ENCODE data around the gene ZNF236.

ZNF236 gene

DNA sequence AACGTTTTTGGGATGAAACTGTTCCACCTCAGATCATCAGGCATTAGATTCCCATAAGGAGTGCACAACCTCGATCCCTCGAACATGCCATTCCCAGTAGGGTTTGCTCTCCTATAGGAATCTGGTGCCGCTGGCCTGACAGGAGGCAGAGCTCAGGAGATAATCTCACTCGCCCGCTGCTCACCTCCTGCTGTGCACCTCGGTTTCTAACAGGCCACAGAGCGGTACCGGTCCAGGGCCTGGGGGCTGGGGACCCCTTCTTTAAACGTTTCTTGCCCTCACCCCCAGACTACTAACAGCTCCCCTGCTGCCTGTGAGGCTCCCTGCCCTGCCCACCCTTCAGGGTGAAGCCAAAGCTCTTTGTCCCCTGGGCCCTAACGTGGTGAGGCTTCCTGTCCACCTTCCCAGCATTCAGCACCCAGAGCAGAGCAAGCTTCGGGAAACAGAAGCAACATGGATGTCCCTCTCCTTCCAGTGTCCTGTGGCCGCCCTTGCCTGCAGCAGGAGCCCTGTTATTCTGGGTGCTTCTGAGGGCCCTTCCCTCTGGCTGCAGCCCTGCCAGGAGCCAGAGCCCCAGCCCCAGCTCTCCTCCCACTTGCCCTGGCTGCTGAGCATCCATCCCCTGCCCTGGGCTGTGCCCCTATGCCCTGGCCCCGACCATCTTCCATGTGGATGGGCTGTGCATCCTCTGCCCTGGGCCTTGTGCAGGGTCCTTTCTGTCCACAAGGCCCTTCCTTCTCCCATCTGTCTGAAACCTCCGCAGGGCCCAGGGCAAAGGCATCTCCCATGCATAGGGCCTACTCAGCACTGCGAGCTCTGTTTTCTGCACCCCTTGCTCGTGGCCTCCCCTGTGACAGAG is 170.1 kb downstream of the ZNF236 start:
- no peak for DNase-seq

DNA sequence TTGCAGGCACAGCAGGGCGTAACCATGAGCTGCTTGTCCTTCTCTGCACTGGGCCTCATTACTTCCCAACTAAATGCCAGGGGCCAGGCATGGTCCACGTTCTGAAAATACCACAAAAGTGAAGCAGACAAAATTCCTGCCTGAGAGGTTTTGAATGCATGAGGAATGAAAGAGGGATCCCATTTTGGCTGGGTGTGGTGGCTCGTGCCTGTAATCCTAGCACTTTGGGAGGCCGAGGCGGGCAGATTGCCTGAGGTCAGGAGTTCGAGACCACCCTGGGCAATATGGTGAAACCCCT is 170.7 kb downstream of the ZNF236 start:
- no peak for DNase-seq

DNA sequence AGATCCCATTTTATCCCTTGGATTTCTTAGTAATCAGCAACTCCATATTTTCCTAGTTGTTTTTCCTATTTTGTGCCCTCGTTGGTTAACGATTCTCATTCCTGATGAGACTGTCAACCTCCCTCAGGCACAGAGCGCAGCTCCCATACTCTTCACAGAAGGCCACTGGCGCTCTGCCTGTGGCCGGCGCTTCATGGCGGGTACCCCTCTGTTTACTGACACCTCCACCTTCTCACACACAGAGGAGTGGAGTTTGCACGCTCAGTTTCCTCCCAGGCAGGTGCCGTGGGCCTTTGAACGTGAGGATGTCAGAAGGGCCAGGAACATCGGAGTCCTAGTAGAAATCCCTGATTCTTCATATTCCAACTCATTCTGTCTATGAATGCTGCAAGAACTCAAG is 171.2 kb downstream of the ZNF236 start:
- DNase-seq = no peak

DNA sequence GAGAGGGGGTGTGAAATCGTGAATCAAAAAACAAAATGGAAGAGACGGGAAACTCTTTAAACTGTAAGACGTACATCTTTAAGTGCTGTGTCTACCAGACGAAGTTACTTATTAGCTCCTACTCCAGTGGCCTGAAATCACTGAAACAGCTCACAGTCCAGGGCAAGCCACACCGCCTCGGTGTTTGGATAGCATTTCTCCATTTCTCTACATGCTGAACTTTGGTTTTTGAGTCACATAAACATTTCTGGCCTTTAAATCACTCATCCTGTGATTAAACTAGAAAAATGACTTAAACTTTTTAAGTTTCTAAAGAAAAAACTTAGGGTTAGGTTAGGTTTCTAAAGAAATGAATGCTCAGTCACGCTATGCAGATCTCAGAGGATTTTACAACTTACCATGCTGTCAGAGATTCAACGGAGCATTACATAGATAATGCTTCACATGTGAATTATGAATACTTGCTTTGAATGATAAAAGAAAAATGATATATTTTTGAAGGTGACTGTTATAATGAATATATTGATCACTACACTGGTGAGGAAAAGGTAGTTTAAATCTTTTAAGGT is 171.8 kb downstream of the ZNF236 start:
- DNase-seq = no peak

DNA sequence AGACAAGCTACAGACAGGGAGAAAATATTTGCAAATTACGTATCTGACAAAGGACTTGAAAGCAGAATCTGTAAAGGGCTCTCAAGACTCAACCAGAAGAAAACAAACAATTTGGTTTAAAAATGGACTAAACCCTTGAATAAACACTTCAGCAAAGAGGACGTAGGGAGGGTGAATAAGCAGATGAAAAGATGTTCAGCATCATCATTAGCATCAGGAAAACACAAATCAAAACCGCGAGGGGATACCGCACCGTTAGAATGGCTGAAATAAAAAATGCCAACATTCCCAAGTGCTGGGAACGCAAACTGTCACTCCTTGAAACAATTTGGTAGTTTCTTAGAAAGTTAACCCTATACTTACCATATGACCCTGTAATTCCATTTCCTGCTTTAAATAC is 173.5 kb downstream of the ZNF236 start:
- DNase-seq = no peak

DNA sequence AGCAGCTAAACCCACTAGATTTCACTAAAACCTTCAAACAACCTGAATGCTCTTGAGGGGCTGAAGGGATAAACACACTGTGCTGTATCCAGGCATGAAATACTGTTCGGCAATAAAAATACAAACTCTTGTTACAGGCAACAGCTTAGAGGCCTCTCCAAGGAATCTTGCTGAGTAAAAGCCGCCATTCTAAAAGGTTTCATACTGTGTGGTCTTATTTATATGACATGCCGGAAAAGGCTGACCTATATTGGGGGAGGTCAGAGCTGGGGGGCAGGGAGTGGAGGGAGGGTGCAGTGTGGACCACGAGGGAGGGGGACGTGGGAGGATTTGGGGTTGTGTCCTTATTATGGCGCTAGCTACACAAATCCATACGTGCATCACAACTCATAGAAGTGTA is 174.1 kb downstream of the ZNF236 start:
- no peak for DNase-seq

DNA sequence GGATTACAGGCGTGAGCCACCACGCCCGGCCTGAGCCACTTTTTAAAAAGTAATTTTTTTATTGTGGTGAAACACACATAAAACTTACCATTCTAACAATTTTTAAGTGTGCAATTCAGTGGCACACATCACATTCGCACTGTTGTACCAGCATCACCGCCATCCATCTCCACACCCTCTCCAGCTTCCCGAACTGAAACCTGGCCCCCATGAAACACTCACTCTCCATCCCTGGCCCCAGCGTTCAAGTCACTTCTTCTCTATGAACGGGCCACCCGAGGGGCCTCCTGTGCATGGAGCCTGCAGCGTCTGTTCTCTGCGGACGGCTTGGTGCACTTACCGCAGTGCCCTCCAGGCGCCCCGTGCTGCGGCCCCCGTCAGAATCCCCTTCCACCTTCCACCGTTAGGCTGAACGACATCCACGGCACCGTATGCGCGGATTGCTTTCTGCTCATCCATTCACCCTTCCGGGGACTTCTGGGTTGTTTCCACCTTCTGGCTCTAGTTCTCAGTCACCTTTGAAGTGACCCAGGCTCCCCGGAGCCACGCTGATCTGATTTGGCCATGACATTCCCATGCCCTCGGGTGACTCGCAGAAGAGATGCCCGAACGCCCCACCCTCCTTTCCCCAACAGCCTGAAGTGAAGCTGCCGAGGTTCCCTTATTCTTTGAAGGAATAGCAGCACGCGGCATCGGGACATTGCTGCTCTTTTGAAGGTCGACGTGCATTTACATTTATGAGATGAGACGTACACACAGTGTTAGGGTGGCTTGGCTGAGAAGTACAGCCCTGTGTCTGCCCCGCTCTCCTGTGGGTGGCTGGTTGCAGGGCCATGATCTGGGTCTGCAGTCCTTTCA is 175.8 kb downstream of the ZNF236 start:
- DNase-seq = no peak

DNA sequence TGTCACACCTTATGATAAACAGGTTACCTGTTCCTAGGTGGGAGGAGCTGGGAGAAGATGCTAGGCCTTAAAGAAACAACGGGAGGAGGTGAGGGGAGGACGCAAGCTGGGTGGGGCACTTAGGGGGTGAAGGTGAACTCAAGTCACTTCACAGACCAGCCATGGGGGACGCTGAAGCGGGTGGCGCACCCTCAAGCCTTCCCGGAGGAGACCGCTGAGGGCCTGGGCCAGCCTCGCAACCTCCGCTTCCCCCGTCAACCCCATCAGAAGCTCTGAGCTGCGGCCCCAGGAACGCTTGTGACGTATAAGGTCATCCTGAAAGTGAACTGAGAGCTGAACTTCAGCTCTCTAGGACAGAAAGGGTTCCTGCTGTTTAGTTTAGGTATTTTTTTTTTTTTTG is 176.7 kb downstream of the ZNF236 start:
- DNase-seq = no peak

DNA sequence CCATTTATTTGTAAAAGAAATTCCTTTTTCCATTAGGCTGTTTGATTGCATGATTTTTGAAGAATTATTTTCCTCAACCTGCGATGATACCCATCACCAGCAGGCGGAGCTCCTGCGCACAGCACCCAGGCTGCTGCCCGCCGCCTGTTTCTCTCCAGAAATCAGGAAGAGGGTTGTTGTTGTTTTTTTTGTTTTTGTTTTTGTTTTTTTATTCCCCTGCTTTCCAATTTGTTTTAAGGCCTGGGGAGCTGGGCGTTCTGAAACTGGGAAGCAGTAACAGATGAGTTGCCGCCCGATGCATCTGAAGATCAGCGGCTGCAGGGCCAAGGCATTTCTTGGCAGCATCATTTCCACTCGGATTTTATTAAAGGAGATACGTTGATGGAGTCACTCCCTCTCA is 178.2 kb downstream of the ZNF236 start:
- peak; percentile 50 to 54 for DNase-seq

DNA sequence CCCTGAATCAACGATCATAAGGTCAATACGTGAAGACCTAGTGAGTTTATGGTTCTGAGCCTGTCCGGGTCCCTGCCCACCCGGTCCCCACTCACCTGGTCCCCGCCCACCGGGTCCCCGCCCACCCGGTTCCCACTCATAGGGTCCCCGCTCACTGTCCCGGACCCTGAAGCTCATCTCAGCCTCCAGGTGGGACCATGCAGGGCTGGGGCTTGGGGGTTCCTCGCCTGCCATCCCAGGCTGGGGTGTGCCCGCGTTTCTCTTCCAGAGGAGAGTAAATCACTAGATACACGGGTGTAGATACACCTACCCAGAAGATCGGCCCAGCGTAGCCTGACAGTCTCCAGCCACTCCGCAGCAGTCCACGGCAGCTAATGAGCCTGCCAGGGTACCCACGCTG is 178.7 kb downstream of the ZNF236 start:
- no peak for DNase-seq

DNA sequence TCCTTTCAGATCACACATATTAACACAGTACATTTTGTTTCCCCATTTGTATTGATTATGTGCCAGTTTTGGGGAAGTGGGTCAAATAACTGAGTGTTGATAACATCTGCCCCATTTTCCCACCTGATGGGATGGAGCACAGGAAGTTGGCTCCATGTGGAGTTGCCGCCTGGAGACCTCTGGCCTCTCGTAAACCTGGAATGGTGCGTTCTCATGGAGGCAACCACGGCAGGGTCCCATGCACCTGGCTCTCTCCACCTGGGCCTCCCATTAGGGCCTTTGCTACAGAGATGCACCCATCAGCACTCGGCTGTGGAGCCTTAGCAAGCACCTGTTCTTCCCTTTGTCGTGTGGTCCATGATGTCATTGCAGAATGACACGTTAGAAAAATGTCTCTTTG is 179.6 kb downstream of the ZNF236 start:
- no peak for DNase-seq

DNA sequence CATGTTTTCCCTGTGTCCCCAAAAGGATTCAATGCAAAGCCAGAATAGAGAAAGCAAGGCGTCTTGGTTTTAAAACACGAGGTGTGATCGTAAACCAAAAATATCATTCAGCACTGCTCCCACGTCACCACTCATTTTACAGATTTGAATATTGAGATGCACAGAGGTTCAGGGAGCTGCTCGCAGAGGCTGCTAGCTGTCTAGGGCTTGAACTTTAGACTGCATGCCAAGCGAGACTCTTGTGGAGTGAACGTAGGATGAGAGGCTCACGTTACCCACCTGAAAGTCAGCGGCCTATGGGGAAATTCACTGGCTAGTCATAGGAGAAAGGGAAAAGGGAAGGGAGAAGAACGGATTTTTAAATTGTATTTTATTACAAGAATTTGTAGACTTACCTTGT is 180.1 kb downstream of the ZNF236 start:
- DNase-seq = no peak

DNA sequence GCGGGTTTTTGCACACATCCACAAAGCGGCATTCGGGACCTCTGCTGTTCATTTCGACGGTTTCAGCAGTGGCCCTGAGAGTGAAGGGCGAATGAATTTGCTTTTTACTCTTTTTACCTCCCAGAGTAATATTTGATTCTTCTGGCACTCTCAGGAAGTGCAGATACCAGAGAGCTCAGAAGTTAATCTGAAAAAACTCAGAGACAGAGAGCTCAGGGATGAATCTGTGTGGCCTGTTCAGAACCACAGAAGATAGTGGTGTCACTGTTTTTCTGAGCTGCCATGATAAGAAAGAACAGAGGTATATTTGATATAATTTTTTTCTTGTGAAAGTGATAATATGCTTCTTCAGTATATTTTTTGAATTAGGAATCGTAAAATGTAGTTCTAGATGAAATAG is 181.0 kb downstream of the ZNF236 start:
- DNase-seq = no peak

DNA sequence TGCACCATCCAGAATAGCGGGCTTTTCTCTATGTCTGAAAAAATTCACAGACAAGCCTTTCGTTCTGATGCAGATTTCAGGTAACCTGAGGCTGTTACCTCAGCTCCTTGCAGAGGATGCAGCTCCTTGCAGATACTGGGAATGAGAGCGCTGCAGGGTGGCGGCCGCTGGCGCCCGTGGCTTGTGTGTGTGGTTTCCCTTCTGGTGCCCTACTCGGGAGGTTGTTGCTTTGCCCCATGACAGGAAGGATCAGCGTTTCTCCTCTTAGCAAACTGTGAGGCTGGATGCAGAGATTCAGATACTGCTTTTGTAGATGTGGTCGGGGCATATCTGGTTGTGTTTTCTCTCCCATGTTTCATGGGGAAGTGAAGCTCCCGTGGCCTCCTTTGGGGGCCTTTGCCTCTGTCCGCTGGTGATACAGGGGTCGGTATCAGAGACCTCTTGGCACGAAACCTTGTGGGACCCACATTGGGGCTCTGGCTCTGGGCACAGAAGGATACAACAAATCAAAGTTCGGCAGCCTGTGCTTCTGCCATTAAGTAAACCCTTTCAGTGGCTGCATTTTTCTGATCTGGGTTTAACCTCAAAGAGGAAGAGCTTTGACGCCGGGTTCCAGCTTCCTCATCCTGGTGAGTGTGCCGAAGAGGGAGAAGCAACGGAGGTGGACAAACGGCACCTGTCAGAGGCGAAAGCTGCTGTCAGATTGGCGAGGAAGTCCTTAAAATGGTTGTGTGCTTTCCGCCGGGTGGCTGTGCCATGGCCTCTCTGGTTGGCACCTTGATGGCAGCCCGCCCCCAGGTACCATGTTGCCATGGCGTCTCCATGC is 182.4 kb downstream of the ZNF236 start:
- DNase-seq = peak in 1 of 2 donors; percentile 41

DNA sequence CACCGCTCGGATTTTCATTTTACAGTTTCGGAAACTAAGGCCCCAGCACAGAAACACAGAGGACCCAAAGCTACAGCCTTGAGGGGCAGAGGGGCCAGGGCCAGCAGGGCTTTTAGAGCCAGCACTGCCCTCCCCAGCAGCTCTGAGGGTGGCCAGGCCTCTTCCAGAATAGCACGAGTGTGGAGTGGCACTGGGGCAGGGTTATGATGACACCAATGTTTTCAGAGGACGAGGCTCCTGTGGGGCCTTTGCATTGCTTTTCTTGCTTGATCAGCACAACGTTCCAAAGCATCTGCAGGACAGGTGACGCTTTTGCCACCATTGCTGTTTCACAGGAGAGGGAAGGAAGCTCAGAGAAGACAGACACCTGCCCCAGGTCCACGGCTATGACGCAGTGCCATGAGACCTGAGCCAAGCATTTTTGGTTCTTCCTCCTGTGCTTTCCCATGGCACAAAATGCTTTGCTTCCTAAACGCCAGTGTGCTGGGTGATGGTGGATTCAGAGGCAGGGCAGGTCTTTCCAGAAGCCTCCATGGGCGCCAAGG is 183.4 kb downstream of the ZNF236 start:
- no peak for DNase-seq

DNA sequence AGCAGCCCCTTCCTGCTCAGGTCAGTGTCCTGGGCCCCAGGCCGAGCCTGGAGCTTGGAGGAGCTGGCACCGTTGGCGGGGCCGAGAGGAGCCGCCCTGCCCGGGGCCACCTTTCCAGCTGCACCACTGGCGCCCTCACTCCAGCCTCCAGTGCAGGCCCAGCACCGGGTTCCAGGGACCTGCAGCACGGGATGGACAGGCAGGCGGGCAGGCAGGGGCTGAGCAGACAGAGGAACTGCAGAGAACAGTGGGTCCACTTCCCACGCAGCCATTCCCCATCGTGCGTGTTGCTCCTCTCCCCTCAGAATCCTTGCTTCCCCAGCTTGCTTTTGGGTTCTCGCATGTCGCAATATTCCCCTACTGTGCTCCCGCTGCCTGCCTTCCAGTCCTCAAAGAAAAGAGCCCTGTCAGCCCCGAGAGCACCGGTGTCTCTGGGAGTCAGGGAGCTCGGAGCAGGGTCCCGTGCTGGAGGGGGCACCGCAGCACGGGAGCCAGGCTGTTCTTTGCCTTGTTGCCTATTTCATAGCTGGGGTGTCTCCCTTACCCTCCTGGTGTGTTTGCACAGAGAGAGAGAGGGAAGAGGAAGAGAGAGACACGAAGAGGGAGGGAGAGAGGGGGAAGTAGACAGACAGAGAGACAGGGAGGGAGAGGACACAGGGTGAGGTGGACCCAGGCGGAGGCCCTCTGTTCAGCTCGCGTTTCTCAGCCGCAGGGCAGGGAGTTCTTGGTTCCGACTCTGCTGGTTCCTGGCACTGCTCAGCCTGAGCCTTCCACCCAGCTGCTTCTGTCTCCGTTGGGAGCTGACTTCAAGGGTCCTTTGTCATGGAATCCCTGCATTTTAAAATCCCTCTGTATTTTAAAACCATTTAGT is 184.2 kb downstream of the ZNF236 start:
- no peak for DNase-seq

DNA sequence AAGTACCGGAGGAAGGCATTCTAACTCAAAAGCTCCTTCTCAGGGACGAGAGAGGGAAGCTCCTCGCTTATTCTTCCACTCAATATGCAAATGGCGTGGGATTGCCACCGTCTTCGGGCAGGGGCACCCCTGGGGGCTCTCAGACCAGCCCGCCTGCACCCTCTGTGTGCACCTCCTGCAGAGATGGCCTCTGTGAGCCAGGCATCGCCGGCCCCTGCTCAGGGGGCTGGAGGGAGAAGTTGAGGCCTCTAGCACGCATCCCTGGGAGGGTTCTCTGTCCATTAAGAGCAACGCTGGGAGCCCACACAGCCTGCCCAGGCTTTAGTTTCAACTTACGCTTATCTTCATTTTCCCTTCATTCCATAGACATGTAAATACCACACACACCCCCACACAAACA is 184.9 kb downstream of the ZNF236 start:
- no peak for DNase-seq

DNA sequence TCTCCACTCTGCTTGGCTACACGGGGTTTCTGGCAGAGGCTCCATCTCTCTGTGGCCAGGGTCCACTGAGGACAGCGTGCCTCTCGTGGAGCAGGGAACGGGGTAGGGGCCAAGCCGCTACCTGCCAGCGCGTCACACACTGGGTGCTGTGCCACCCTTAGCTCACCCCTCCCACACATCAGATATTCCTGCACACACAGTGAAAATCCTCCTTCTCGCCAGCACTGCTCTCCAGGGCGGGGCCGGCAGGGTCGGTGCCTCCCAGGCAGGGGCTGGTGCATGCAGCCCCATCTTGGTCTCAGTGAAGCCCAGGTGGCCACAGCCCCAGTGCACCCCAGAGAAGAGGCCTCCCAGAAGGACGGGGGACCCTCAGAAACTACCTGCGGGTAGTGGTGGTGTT is 185.6 kb downstream of the ZNF236 start:
- no peak for DNase-seq

DNA sequence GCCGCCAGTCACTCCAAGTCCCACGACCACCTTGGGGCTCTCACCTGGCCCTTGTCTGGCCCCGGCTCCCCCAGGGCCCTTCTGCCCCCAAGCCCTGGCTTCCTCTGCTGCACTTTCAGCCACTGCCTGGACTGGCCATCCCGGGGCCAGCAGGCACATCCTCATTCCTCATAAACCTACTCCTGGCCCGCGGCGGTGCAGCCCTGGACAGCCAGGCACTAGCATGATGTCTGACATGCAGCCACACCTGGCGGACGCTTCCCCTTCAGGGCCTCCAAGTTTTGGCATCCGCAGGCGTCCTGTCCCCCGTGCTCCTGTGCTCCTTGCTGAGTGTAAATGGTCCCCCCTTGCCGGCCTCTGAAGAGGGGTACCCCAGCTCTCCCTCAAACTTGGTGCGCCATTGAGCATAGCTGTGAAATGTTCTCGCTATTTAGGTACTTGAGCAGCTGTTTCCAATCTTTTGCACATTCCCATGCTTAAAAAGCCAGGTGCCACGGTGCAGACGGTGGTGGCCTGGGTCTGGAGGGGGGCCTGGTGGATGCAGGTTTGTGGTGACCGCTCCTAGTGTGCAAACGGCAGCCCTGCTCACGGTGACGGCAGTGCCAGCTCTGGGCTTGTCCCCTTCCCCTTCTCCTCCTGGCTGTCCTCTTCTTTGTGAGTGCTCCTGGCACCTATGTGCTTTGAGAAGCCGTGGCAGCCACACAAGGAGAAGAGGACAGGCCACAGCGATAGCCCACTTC is 186.4 kb downstream of the ZNF236 start:
- no peak for DNase-seq

DNA sequence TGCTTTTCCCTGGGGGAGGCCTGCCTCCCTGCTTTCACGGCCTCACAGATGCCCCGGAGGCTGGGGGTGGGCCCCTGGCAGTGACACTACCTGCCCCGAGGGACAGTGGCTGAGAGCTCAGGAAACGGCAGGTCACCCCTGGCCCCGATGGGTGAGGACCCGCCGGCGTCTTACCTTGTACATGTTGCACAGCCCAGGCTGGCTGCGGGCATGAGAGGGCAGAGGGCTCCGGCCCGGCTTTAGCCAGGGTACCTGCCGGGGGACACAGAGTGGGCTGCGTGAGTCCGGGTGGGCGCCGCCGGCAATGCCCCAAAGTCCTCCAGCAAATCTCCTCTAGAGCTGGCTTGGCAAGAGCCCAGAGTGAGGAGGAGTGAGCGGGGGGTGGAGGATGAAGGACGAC is 187.3 kb downstream of the ZNF236 start:
- no peak for DNase-seq

DNA sequence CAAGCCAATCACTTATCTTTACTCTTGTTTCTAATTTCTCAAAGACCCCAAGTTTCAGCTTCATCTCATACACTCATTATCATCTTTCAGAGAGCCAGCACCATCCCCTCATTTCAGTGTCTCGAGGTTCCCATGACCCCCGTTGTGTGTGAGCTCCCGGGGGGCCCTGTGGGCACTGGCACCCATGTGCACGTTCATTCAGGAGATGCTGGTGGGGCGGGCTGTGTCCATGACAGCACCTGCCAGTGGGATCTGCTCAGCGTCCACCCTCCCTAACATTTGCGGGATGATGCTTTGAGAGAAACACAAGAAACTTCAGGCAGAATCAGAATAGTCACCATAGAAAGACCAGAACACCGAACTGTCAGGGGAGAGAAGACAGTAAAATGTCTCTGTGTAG is 189.8 kb downstream of the ZNF236 start:
- DNase-seq = no peak

Measured in CD4-positive, alpha-beta T cell treated with Interleukin-1 beta for 1 hour (primary cell).